ENCODE measurements around the gene SLC34A1.

The SLC34A1 gene

DNA sequence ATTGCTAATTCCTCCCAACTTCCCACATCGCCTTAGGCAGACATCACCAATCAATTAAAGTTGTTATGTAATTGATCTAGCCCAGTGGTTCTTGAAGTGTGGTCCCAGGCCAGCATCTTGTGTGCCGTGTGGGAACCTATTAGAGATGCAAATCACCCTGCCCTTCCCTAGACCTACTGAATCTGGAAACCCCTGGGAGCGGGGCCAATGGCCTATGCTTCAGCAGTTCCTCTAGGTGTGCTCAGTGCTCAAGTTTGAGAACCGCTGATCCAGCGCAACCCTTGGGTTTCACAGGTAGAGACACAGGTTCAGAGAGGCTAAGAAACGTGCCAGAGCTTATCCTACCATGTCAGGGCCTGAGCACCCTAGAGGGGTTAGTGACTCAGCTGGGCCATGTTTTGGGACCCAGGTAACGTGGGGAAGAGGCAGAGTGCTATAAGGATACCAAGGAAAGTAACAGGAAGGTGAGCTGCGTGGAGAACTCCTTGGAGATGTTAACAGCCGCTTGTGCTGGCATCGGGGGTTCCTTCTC lies 4.4 kb downstream of the SLC34A1 start:
- Histone ChIP-seq H4K20me1 (ENCODE audit: insufficient read depth, low read length) (no peaks in the 10 kb centered on the region), H3F3A (ENCODE audit: insufficient read depth, low read length) (no peaks in the 10 kb centered on the region), H3K4me2 (ENCODE audit: low read depth, low read length) (no peak overlapping the region), H3K4me1 (ENCODE audit: low read length) (no peaks in the 10 kb centered on the region), H3K9me2 (replicated peaks; ENCODE audit: insufficient read depth, low read length) (no peaks in the 10 kb centered on the region), H3K27me3 (replicated peaks; ENCODE audit: insufficient read depth, low read length) (peaks cover 39% of the 10 kb centered on the region), H3K36me3 (replicated peaks; ENCODE audit: insufficient read depth, low read length) (no peaks in the 10 kb centered on the region), H3K9ac (ENCODE audit: low read length) (no peak overlapping the region), H3K79me2 (ENCODE audit: low read length) (no peaks in the 10 kb centered on the region), H2AFZ (ENCODE audit: low read length) (no peak overlapping the region), H3K4me3 (ENCODE audit: low read length) (no peak overlapping the region), H3K27ac (ENCODE audit: low read length) (no peak overlapping the region), H3K9me3 (replicated peaks; ENCODE audit: insufficient read depth, low read length) (no peaks in the 10 kb centered on the region)
- TF ChIP-seq EZH2phosphoT487 (IDR thresholded peaks at IDR 0.05; ENCODE audit: low read length) (no peak), EZH2 (optimal IDR thresholded peaks at IDR 0.05; ENCODE audit: low read depth, low read length) (no peak)
- TF ChIP-seq, protein P1, sequence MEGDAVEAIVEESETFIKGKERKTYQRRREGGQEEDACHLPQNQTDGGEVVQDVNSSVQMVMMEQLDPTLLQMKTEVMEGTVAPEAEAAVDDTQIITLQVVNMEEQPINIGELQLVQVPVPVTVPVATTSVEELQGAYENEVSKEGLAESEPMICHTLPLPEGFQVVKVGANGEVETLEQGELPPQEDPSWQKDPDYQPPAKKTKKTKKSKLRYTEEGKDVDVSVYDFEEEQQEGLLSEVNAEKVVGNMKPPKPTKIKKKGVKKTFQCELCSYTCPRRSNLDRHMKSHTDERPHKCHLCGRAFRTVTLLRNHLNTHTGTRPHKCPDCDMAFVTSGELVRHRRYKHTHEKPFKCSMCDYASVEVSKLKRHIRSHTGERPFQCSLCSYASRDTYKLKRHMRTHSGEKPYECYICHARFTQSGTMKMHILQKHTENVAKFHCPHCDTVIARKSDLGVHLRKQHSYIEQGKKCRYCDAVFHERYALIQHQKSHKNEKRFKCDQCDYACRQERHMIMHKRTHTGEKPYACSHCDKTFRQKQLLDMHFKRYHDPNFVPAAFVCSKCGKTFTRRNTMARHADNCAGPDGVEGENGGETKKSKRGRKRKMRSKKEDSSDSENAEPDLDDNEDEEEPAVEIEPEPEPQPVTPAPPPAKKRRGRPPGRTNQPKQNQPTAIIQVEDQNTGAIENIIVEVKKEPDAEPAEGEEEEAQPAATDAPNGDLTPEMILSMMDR (IDR thresholded peaks at IDR 0.05; ENCODE audit: low read length): no peak
- DNase-seq: no peak

DNA sequence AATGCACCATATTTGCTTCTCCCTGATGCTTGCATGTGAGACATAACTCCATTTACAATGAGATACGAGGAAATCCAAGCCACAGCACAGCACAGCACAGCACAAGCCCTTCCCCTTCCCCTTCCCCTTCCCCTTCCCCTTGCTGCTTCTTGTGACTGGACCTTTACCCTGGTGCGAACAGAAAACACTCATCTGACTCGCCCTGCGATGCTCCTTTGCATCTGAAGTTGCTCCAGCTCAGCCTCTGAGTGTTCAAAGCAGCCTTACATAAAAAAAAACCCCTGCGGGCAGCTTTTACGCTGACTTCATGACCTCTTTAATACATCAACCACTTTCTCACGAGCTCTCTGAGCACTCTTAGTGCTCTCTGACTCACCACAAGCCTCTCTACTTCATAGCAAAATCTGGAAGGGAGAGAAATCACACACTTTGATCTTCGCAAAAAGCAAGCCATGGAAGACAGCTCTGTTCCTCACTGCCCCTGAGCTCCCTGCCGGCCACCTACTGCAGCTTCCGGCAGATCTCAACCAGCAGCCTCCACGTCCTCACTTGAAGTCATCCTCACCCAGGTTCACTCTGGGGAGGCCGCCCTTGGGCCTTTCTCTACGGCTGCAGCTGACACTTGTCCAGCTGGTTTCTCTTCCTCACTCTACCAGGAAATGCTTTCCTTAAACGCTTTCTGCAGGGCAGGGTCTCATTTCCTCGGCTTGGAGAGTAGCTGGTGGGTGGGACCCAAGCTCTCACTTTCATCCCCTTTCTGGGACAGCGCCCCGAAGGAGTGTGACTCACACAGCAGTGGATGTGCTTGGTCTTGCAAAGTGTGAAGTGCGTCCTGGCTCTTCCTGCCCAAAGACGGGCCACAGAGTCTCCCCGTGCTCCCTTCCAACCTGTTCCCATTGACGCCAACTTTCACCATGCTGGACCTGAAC lies 5.3 kb downstream of the SLC34A1 start:
- no peaks in the 10 kb centered on the region for H3K9me3 ChIP-seq (replicated peaks; ENCODE audit: insufficient read depth, low read length)
- H3K4me1 ChIP-seq (ENCODE audit: low read length): no peaks in the 10 kb centered on the region
- H3K36me3 ChIP-seq (replicated peaks; ENCODE audit: insufficient read depth, low read length): no peaks in the 10 kb centered on the region
- H3K79me2 ChIP-seq (ENCODE audit: low read length): no peaks in the 10 kb centered on the region
- H3K9me2 ChIP-seq (replicated peaks; ENCODE audit: insufficient read depth, low read length): no peaks in the 10 kb centered on the region
- no peak overlapping the region for H3K4me2 ChIP-seq (ENCODE audit: low read depth, low read length)
- H3K27ac ChIP-seq (ENCODE audit: low read length): no peak overlapping the region
- DNase-seq: no peak
- H3K27me3 ChIP-seq (replicated peaks; ENCODE audit: insufficient read depth, low read length): peaks cover 30% of the 10 kb centered on the region
- no peaks in the 10 kb centered on the region for H3F3A ChIP-seq (ENCODE audit: insufficient read depth, low read length)
- no peak overlapping the region for H2AFZ ChIP-seq (ENCODE audit: low read length)
- no peak overlapping the region for H3K9ac ChIP-seq (ENCODE audit: low read length)
- no peak for TF ChIP-seq EZH2 (optimal IDR thresholded peaks at IDR 0.05; ENCODE audit: low read depth, low read length)
- TF ChIP-seq, protein P1 (IDR thresholded peaks at IDR 0.05; ENCODE audit: low read length): no peak
- TF ChIP-seq EZH2phosphoT487 (IDR thresholded peaks at IDR 0.05; ENCODE audit: low read length): no peak
- H4K20me1 ChIP-seq (ENCODE audit: insufficient read depth, low read length): no peaks in the 10 kb centered on the region
- no peak overlapping the region for H3K4me3 ChIP-seq (ENCODE audit: low read length)

DNA sequence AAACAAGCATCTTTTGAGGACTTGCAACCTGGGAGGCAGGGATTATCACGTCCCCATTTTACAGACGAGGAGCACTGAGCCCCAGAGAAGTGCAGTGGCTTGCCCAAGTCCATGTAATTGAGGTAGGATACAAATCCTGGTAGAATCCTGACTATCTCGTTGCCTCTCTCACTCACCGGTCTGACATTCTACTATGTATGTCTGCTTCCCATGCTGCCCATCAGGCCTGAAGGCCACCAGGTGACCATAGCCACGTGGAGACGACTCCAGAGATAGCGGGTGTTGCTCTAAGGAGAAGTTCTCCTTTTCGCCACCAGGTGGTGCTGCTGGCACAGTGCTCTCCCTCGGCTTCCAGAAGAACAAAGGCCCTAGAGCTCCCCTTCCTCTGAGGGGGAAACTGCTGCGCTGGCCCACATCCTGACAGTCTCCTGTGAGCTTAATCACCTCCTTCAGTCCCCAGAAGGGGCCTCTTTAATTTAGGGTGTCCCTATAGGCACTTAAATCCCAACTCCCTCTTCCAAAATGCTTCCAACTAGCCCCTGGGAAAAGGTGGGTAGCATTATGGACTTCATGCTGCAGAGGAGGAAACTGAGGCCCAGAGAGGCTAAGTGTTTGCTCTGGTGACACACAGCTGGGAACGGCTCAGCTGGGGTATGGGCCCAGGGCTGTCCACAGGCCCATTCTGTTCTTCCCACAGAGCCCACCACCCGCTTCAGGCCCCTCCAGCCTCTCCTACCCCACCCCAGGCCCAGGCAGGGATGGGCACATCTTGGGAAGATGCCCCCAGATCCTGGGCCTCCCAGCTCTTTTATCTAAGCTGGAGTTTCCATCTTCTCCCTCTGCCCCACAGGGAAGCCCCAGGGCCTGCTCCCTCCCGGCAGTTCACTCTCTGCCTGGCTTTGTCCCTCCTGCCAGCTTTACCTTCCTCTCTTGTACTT lies 6.4 kb downstream of the SLC34A1 start:
- H3K79me2 ChIP-seq (ENCODE audit: low read length): no peaks in the 10 kb centered on the region
- peaks cover 24% of the 10 kb centered on the region for H3K27me3 ChIP-seq (replicated peaks; ENCODE audit: insufficient read depth, low read length)
- H3K9ac ChIP-seq (ENCODE audit: low read length): no peak overlapping the region
- H3F3A ChIP-seq (ENCODE audit: insufficient read depth, low read length): no peaks in the 10 kb centered on the region
- no peak overlapping the region for H3K4me3 ChIP-seq (ENCODE audit: low read length)
- H4K20me1 ChIP-seq (ENCODE audit: insufficient read depth, low read length): no peaks in the 10 kb centered on the region
- H2AFZ ChIP-seq (ENCODE audit: low read length): no peak overlapping the region
- no peak overlapping the region for H3K27ac ChIP-seq (ENCODE audit: low read length)
- H3K4me1 ChIP-seq (ENCODE audit: low read length): no peaks in the 10 kb centered on the region
- DNase-seq: peak; percentile 80
- no peak overlapping the region for H3K4me2 ChIP-seq (ENCODE audit: low read depth, low read length)
- no peaks in the 10 kb centered on the region for H3K36me3 ChIP-seq (replicated peaks; ENCODE audit: insufficient read depth, low read length)
- no peaks in the 10 kb centered on the region for H3K9me3 ChIP-seq (replicated peaks; ENCODE audit: insufficient read depth, low read length)
- H3K9me2 ChIP-seq (replicated peaks; ENCODE audit: insufficient read depth, low read length): no peaks in the 10 kb centered on the region
- no peak for TF ChIP-seq EZH2 (optimal IDR thresholded peaks at IDR 0.05; ENCODE audit: low read depth, low read length)
- TF ChIP-seq, protein P1 (IDR thresholded peaks at IDR 0.05; ENCODE audit: low read length): peak; percentile 95

Data from MM.1S (cell line).